Astrocyte (in vitro differentiated cells and primary cell): ENCODE measurements around the gene ZSWIM3.

Source experiments
- EZH2 ChIP-seq: IDR thresholded peaks from 2 replicates; pipeline ENCODE4 v1.6.1; 2012; ENCODE audit warnings: mild to moderate bottlenecking, low read length, inconsistent platforms; ENCODE audit not compliant: insufficient read depth
- TF ChIP-seq, protein P1 (sequence below): IDR thresholded peaks from 2 replicates; pipeline ENCODE4 v1.5.1; 2011; ENCODE audit warnings: low read depth, mild to moderate bottlenecking, inconsistent platforms, low read length, moderate library complexity; ENCODE audit not compliant: insufficient read depth

DNA sequence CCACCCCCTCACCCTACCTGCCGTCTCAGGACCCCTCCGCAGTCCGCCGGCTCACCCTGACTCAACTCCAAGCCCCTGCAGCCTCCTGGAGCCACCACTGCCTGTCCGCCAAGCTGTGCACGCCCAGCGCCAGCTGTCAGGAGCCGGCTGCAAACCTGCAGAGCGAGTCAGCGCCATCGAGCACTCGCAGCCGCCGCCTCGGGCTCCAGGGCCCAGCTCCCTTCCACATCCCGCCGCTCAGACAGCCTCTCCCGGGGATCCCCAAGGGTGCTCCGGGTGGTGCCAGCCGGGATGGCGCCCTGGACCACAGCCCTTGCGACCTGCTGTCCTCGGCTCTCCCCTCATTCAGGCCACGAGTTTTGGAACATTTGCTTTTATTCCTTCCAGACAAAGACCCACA lies 34.6 kb upstream of the ZSWIM3 start:
- TF ChIP-seq, protein P1, sequence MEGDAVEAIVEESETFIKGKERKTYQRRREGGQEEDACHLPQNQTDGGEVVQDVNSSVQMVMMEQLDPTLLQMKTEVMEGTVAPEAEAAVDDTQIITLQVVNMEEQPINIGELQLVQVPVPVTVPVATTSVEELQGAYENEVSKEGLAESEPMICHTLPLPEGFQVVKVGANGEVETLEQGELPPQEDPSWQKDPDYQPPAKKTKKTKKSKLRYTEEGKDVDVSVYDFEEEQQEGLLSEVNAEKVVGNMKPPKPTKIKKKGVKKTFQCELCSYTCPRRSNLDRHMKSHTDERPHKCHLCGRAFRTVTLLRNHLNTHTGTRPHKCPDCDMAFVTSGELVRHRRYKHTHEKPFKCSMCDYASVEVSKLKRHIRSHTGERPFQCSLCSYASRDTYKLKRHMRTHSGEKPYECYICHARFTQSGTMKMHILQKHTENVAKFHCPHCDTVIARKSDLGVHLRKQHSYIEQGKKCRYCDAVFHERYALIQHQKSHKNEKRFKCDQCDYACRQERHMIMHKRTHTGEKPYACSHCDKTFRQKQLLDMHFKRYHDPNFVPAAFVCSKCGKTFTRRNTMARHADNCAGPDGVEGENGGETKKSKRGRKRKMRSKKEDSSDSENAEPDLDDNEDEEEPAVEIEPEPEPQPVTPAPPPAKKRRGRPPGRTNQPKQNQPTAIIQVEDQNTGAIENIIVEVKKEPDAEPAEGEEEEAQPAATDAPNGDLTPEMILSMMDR, result no peak
- TF ChIP-seq EZH2, result no peak
